NCI-H1930 (cell line): ENCODE results near the gene FNDC7.
"Not testable (repeated sequence)": the region's sequence is repeated elsewhere in the genome, so short reads cannot be mapped to it uniquely, and the experiment has no call there.

Source experiments
- DNase-seq, 2 experiments: peaks; one replicate each; lab custom pipeline; 2025; lab: John Stamatoyannopoulos, UW

The FNDC7 gene

DNA sequence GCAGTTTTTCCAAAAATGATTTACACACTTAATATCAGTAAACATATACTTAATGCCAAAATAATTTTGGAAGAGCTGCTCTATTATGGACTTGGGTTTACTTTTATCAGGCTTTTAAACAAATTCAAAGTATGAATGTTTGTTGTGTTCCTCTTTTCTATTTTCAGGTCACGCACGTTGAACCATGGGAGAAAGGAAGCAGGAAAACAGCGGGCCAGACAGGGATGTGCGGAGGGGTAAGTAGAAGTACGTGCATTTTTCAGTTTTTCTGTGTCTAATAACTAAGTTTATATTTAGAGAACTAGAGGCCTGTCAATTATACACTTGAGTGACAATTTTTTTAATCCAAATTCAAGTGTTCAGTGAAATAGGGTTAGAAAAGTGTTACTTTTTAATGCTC, 17.2 kb upstream of the FNDC7 start:
- DNase-seq, result no peak

DNA sequence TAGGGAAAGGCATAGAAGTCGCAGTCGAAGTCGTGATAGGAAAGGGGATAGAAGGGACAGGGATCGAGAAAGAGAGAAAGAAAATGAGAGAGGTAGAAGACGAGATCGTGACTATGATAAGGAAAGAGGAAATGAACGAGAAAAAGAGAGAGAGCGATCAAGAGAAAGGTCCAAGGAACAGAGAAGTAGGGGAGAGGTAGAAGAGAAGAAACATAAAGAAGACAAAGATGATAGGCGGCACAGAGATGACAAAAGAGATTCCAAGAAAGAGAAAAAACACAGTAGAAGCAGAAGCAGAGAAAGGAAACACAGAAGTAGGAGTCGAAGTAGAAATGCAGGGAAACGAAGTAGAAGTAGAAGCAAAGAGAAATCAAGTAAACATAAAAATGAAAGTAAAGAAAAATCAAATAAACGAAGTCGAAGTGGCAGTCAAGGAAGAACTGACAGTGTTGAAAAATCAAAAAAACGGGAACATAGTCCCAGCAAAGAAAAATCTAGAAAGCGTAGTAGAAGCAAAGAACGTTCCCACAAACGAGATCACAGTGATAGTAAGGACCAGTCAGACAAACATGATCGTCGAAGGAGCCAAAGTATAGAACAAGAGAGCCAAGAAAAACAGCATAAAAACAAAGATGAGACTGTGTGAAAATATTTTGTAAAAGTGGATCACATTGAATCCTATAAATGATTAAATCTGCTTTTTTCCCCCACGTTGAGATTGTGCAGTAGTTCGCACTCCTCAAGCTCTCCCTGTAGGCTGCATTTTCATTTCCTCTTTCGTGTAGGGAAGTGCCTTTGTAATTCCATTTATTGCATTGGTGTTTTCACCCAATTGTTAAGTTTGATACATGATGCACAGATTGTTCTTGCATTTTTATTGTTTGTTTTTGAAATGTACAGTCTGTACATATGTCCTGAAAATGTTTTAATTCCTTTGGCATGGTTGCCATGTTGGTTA, 13.1 kb upstream of the FNDC7 start:
- DNase-seq, result no peak

DNA sequence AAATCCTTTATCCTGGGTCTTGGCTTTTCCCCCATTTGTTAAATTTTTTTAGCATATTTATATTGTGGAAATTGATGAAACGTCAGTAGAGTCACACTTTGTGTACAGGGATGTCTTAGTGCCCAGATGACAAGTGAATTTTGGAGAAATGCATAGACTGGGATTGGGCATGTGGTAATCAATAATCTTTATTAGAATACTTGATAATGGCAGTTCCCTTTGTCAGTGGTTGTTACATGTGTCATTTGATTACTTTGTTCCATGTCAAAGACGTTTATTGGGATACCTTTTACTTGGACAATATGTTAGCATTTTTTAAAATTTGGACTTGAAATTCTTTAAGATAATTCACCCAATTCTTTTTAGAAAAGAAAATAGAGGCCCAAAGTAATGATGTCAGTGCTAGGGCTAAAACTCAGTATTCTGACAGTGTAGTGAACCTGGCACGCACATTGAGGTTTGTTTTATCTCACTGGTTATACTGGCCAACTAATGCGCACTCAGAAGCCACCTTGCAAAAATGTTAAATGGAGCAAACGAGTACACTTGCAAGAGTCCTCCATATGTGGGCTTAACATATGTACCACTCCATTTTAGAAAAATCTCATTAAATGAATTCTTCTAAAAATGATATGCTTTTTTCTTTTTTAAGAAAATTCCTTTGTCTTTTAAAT, 11.4 kb upstream of the FNDC7 start:
- no peak for DNase-seq

DNA sequence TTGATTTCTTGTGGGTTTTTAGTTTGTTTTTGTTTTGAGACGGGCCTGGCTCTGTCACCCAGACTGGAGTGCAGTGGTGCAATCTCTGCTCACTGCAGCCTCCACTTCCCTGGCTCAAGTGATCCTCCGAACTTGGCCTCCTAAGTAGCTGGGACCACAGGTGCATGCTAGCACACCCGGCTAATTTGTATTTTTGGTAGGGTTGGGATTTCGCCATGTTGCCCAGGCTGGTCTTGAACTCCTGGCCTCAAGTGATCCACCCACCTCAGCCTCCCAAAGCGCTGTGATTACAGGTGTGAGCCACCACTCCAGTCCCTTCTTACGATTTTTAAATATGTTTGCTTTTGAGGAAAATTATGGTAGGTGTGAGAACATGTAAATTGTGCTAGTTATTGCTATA, 10.6 kb upstream of the FNDC7 start:
- not testable (repeated sequence) for DNase-seq

DNA sequence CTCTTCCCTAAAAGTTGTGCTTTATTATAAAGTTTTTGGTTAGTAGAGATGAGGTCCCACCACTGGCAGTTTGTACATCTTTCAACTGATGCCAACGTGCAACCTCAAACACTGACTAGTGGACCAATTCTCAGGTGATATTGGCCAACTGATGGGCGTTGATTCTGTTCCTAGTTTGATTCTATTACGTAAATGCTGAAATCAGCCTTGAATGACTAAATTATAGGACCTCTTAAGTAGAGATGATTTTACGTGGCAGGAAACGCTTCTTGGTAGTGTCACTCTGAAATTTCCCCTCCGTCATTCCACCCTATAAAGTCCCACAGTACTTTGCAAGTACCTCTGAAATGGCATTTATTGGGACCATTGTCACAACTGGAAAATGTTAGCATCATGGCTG, 8.8 kb upstream of the FNDC7 start:
- no peak for DNase-seq

DNA sequence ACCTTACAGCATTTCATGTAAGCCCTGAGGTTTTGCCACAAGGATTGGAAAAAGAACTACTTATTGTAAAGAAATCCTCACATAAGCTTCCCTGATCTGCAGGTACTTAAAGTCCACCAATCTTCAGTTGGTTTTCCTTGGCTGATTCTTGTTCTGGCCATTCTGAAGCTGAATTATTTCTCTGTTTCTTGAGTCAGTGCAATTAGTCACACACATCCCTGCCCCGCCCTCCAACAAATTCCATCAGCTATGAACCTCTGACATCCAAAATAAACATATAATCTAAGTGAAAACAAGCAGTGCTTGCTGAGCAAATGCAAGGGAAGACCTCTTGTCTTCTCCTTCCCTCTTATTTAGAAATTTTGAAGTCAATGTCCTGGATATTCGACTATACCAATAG, 8.2 kb upstream of the FNDC7 start:
- no peak for DNase-seq

DNA sequence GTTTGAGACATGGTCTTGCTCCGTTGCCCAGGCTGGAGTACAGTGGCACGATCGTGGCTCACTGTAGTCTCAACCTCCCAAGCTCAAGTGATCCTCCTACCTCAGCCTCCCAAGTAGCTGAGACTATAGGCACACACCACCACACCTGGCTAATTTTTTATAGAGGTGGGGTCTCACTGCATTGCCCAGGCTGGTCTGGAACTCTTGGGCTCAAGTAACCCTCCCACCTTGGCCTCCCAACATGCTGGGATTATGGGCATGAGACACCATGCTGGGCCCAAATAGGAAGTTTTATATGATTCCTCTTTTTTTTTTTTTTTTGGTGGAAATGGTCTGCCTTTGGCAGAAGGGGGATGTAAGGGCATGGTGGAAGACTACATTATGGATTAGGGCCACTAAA, 6.1 kb upstream of the FNDC7 start:
- DNase-seq, result no peak

DNA sequence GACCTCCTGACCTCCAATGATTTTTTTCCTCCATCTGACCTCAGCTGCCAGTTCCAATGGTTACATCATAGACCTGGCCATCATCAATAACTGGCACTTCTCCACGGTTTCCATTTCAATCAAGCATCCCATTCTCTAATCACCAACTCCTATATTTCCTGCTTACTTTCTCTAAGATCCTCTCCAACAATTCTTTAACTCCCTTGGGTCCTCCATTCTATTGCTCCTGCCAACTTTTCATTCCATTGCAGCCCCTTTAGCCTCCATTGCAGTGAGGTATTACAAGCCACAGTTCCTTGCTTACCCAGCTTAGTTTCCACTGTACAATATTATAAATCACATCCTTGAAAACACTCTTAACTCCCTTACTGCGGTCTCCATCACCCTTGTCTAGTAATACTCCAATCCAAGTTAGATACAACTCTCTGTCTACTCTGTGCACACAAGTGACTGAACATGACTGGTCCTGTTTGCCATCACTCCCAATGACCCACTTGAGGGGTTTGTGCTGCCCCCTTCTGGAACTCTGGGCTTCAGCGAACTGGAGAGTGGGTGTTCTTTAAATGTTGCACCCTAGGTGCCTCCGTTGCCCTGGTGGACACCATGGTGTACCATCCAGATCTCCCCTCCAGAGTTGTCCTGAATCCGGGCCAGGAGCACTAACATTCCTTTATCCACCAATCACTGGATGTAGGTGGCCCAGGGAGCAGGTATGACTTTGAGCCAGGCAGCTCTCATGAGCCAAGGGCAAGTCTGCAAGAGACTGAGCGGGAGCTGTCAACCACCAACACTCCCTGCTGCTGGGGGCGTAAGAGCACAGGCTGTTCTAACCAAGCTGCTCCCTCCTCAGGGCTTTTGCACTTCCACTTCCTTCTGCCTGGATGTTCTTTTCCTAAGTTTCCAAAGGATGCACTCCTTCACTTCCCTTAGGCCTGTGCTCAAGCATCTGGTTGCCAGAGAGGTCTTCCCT, 3.7 kb upstream of the FNDC7 start:
- DNase-seq, result peak in 1 of 2 experiments; percentile 28

DNA sequence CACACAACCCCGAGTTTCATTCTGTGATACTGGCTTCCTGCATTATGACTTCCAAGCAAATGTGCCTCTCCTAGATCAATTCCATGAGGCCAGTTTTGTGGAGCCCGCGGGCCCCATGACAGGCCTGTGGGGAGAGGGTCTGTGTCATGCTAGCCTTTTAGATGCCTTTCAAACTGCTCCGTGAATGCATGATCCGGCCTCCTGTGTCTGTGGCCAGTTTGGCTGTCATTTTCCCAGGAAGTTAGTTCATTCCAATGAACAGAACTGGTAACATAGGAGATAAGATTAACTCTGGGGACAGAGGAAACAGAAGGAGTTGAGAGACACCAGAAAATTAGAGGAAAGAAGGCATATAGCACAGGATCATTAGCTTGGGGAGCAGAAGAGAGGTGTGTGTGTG, 3.2 kb downstream of the FNDC7 start:
- no peak for DNase-seq

DNA sequence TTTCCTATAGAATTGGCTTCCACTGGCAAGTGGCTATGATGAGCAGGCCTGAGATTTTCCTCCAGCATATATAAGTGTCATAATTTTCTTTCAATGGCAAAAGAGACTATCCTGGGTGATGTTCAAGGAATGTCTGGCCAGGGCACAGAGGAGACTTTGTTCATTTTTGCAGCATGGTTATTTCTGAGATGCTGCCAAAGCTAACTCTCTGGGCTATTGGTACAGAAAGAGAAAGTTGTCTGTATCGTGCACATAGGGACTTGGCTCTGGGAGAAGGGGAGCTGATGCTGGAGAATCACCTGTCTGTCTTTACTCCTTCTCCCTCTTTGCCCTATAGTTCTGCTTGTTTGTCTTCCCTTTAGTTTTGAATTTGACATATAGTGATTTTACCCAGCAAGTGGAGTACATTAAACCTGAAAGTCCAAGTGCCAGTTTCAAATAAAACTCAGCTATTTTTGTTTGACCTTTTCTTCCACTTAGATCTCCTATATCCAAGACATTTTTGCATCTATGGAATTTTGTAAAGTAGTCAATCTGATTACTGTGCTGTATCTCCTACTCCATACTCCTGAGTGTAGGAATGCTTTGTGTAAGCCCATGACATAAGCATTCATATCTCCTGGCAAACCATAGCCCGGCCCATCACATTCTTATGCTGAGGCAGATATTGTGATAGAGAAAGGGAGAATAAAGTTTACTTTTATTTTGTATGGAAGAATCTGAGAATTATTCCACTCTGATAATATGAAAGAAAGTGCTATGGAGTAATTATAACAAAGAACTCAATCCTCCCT, 3.9 kb downstream of the FNDC7 start:
- DNase-seq, result no peak

DNA sequence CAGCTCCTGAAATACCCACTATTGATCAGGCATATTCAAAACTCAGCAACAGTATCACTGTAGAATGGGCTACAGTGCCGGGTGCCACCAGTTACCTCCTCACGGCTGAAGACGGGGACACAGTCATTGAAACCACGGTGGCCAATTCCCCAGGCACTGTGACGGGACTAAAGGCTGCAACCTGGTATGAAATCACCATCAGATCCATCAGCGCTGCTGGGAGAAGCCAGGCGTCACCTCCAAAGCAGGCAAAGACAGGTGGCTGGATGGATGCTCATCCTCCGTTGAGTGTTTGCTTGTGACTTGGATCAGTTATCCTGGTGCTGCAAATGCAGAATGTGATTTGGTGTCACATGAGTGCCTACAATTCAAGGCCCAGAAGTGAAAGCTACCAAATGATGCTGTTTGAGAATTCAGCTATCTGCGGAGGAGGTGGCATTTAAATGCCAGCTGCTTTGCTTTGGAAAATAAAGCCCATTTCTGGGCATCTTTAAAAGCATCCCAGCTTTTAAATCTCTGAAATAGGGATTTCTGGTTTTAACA, 5.1 kb downstream of the FNDC7 start:
- DNase-seq, result no peak

DNA sequence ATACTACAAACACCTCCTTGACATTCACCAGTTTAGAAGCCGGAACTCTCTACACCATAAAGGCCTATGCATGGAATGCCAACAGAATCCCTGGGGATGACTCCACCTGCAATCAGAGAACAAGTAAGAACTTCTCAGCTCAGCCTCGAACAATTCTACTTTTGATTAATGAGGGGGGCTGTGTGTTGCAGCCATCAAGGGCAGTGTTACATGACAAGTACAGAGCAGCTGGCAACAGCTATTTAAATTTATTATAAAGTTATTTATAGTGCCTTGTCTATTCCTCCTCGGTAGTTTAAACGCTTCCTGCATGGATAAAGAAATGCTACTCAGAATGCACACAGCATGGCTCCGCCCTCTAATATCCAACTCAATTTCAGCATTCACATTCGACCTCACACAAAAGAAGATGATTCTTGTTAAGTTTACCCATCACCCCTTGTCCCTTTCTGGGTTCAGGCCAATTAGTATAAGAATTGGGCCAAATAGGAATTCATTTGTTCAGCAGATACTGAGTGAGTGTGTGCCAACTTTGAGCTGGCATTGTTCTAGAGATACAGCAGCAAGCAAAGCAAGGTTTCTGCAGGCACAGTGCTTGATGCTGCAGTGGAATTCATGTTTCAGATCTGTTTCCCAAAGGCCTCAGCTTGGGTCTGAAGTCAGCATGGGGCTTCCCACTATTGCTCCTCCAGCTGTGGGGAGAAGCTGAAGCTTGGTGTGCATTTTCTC, 6.4 kb downstream of the FNDC7 start:
- DNase-seq, result no peak

DNA sequence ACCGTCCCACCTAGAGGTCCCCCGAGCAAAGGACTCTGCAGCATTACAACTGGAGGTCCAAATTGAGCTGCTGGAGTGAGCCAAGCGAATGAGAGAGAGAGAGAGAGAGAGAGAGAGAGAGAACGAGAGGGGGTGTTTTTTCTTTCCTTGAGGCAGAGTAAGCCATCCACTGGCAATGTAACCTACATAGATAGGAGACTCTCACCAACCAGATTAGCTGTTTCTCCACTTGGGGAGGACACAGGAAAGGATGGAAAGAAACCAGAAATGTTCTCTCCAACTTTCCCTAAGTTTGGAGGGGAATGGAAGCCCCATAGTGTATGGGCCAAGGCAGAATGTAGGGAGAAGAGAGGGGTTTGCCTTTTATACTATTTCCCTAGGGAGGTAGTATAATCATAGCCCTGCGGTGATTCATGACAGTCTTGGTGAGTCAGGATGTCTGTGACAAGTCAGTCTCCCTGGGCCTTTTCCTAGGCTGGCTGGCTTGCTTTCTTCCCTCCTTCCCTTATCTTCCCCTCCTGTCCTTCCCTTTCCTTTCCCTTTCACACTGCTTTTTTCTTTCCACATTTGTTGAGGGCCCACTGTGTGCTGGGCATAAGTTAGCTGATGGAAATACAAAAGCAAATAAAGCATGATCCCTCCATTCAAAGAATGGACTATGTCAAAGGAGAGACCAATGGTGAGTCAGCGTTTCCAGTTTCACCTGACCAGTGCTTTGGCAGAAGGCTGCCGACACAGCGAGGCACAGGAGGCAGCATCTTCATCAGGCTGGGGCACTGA, 7.1 kb downstream of the FNDC7 start:
- no peak for DNase-seq

DNA sequence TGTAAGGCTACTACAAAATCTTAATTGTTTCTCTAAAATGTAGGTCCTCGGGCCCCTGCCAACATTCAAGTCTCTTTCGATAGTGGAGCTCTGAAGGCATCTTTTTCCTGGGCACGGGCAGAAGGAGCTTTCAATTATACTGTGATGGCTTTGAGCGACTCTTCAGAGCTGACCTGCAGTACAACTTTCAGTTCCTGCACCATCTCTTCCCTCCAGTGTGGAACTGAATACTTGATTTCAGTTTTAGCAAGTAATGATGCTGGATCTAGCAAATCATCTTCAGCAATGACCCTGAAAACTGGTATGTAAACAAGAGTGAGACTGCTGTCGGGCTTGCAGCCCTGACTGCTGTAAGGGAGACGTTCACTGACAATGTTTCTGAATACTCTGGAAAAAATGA, 9.6 kb downstream of the FNDC7 start:
- no peak for DNase-seq

DNA sequence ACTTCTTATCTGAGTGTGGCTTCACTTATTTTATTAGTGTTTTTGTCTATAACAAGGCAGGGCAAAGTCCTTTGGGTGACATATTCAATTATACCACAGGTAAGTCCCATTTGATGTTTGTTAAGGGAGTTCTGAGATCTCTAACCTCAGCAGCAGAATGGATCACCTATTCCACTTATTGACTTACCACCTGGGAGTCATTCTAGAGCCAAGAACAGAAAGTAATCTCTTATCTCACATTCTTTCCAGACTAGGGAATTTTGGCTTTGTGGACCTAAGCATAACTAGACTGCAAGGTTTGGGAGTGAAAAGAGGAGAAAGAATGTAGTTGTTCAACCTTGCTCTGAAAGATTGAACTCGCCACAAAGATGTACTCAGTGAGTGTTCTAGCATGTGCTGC, 13.2 kb downstream of the FNDC7 start:
- DNase-seq, result no peak

DNA sequence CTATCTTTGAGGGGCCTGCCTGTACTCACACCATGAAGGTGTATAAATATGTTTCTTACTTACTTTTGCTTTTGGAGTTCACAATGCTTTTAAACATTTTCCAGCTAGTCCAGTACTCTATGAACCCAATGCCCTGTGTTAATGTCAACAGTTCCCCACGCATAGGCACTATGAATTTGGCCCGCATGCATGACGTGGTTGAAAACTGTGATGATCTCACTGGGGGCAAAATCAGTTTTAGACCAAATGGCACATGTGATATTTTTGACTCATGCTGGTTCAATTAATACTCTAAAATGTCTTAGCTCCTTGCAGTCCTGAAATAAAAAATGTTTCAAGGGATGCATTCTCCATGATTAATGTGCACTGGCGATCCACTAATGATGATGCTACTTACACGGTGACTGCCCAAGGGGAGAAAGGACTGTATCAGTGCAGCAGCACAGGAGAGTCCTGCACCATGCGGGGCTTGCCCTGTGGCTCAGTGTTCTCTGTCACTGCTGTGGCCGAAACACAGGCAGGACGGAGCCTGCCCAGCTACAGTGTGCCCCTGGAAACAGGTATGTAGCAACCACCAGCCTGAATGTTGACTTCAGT, 15.7 kb downstream of the FNDC7 start:
- no peak for DNase-seq

DNA sequence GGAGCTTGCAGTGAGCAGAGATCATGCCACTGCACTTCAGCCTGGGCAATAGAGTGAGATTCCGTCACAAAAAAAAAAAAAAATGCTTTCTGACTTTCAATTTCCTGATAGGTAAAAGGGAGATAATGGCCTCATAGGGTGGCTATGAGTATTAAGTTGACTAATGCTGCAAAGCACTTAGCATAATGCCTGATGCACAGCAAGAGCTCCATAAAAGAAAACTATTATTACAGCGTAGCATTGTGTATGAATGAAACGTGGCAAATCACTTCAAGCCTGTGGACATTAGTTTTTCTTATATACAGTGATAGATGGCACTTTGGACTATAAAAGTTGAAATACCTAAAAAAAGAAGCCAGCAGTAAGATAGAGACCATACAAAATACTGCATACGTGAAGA, 16.8 kb downstream of the FNDC7 start:
- DNase-seq, result no peak

DNA sequence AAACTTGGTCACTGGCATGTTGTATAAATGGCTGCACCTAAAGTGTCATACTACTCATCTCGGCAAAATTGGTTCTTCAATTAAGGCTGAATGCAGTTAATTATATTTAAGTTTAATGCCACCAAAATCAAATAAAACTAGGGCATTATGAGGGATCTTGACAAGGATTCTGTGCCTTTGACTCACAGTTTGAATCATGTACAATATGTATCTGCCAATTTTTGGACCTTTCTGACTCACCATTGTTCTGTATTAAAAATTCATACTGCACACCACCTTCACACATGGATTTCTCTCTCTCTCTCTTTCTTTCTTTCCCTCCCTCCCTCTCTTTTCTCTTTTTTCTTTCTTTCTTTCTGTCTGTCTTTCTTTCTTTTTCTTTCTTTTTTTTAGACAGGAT, 19.7 kb downstream of the FNDC7 start:
- DNase-seq, result no peak

DNA sequence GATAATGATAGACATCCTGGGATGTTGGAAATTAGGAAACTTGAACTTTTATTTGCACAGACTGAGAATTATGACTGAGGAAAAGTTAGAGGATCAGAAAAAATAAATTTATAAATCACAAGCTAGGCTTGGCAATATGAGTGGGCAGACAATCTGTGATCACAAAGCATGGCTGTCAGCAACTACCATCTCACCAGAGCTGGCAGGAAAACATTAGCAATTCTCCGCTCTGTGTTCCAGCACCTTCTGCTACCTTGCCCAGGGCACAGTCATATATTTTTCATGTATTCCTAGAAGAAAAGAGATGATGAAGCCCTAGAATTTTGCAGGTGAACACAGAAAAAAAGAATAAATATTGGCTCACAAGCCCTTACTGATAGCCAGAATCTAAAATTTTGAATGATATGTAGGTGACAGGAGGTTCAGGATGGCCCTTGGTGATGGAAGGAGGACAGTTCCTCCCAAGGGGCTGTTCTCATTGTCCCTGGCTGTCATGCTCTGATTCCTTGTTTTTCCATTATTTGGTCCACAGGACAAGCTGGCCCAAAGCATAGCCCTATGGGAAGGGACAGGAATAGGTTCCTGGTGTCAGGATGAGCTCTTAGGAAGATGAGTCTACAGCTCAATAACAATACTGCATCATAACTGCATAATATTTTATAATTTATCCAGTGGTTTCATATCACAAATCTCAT, 21.6 kb downstream of the FNDC7 start:
- DNase-seq, result no peak
